Astrocyte of the cerebellum (primary cell): Measurements from ENCODE around the gene GRID1.
"Not testable (repeated sequence)": the region's sequence is repeated elsewhere in the genome, so short reads cannot be mapped to it uniquely, and the experiment has no call there.

ENCODE experiments used
- DNase-seq: peaks from one replicate; pipeline ENCODE4 v3.0.0-alpha.2; 2011; ENCODE audit warnings: low read depth
- H3K4me3 ChIP-seq: 2 replicates; pipeline ENCODE4 v1.5.1; 2011; ENCODE audit warnings: mild to moderate bottlenecking, low read depth, low read length, moderate library complexity
- in situ Hi-C: cut with HindIII; loops from 2 replicates; pipeline ENCODE4 v1.10.0; 2017; ENCODE audit warnings: low sequenced_read_pairs
- TF ChIP-seq, protein P1 (sequence below): IDR thresholded peaks from 2 replicates; pipeline ENCODE4 v1.5.1; 2012; ENCODE audit warnings: low read length, low read depth, moderate library complexity, mild to moderate bottlenecking; ENCODE audit errors: missing control alignments

The GRID1 gene

DNA sequence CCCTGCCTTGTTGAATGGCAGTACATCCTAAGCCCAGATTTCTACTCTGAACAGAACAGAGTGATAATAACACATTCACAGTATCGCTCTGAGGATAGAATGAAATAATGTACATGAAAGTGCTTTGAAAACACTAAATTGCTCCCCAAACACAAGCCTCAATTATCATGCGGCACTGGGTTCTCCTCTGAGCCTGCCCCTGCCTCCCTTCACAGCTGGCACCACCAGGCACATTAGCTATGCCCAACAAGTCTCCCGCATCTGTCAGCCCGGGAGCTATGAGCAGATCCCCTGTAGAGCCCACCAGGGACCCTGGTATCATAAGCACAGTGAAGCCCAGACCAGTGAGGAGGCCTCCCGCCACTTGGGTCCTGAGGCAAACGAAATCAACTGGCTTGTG lies 405.5 kb downstream of the GRID1 start:
- in situ Hi-C loops: no loop called here
- TF ChIP-seq, protein P1, sequence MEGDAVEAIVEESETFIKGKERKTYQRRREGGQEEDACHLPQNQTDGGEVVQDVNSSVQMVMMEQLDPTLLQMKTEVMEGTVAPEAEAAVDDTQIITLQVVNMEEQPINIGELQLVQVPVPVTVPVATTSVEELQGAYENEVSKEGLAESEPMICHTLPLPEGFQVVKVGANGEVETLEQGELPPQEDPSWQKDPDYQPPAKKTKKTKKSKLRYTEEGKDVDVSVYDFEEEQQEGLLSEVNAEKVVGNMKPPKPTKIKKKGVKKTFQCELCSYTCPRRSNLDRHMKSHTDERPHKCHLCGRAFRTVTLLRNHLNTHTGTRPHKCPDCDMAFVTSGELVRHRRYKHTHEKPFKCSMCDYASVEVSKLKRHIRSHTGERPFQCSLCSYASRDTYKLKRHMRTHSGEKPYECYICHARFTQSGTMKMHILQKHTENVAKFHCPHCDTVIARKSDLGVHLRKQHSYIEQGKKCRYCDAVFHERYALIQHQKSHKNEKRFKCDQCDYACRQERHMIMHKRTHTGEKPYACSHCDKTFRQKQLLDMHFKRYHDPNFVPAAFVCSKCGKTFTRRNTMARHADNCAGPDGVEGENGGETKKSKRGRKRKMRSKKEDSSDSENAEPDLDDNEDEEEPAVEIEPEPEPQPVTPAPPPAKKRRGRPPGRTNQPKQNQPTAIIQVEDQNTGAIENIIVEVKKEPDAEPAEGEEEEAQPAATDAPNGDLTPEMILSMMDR: no peak
- H3K4me3 ChIP-seq: no peak overlapping the region
- DNase-seq: no peak

DNA sequence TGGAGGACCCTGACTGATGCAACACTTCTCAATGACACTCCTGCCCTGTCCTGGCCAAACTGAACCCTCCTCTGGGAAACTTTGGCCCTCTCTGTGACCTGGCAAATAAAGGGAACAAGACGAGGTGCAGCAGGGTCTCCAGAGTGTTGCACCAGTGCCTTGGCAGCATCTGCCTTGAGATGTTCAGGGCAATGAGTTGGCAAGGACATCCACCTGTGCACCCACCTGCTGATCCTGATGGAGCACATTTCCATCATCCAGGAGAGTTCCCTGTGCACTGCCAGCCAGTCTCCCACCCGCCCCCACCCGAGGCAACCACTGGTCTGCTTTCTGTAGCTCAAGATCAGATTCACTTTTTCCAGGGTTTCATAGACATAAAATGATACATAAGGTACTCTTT lies 407.4 kb downstream of the GRID1 start:
- H3K4me3 ChIP-seq: no peak overlapping the region
- in situ Hi-C loops: no loop called here
- no peak for DNase-seq
- TF ChIP-seq, protein P1: no peak

DNA sequence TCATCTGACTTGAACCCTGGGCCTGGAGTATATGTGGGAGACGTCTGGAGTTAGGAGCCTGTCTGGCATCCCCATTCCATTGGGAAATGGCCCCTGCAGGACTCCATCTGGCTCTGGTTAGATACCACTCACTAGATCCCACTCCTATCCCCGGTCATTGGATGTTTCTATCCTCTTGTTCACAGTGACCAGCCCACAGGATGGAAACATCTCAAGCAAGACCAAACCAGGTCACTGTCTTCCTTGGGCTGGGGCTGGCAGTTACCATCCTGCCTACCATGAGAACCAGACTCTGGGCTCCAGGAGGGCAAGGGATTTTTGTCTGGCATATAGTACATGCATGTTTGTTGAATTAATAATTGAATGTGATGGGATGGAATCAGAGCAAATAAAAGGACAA lies 415.7 kb downstream of the GRID1 start:
- in situ Hi-C loops: no loop called here
- TF ChIP-seq, protein P1: no peak
- H3K4me3 ChIP-seq: no peak overlapping the region
- DNase-seq: no peak

DNA sequence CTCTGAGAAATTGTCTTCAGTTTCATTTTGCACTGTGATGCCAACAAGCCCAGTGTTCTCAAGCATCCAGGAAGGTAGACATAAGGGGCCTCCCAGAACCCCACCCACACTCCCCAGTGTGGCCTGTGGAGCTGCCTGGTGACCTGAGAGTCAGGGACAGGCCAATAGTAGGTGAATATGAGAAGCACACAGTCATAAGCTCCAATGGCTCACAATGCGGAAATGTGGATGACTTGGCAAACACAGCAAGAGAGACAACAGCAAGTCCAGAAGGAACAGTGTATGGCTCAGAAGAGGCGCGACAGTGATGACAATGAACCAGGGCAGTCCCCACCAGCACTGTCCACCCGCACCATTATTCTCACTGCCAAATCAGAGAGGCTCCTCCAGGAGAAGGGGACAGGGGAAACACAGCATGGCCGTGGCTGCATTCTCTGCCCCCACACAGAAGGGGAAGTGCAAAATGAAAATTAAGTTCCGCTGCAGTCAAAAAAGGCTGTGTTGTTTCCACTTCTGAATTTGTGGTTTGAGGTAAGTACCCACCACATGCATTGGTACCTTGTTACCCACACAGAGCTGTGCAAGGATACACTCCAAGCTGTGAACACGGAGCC lies 419.8 kb downstream of the GRID1 start:
- in situ Hi-C loops: no loop called here
- DNase-seq: no peak

GRCh38 chr10:85936161-85936560 lies 430.4 kb downstream of the GRID1 start:
- no peak overlapping the region for H3K4me3 ChIP-seq

More for the DNA sequence above, 419.8 kb downstream of the GRID1 start:
- TF ChIP-seq, protein P1: no peak
- H3K4me3 ChIP-seq: no peak overlapping the region

GRCh38 chr10:85934586-85934985 lies 432.0 kb downstream of the GRID1 start:
- H3K4me3 ChIP-seq: no peak overlapping the region
- no peak for DNase-seq
- TF ChIP-seq, protein P1: no peak
- in situ Hi-C loops: no loop called here

More at GRCh38 chr10:85936161-85936560, 430.4 kb downstream of the GRID1 start:
- TF ChIP-seq, protein P1: no peak
- in situ Hi-C loops: no loop called here
- no peak for DNase-seq

- DNase-seq, H3K4me3 ChIP-seq, in situ Hi-C loops: not testable (repeated sequence)
Observed at GRCh38 chr10:85929993-85930392, 436.6 kb downstream of the GRID1 start.
